Neural progenitor cell (in vitro differentiated cells): ENCODE data around the gene RIMS1. TPM values are rescaled to one million over a fixed set of nuclear protein-coding genes. Genes with fewer than 3 reads are reported as not detected.

Source experiments
- DNase-seq: peaks from one replicate; pipeline ENCODE4 v3.0.0-alpha.2; 2016; ENCODE audit warnings: low spot score
- H2AFZ ChIP-seq: fragments of 200-600 bp; sonication (generic); replicated peaks from 2 replicates; pipeline ENCODE4 v1.6.1; 2016; ENCODE audit warnings: antibody characterized with exemption
- H3F3A ChIP-seq: fragments of 200-600 bp; sonication (generic); 2 replicates; pipeline ENCODE4 v1.6.1; 2016; ENCODE audit warnings: antibody characterized with exemption, low read depth
- H3K27ac ChIP-seq: fragments of 200-600 bp; sonication (generic); 2 replicates; pipeline ENCODE4 v1.5.1; 2016; ENCODE audit warnings: mild to moderate bottlenecking
- H3K27me3 ChIP-seq: fragments of 200-600 bp; sonication (generic); 2 replicates; pipeline ENCODE4 v1.6.1; 2016; ENCODE audit warnings: mild to moderate bottlenecking, moderate library complexity
- H3K36me3 ChIP-seq: fragments of 200-600 bp; sonication (generic); 2 replicates; pipeline ENCODE4 v1.5.1; 2016
- H3K4me1 ChIP-seq: fragments of 200-600 bp; sonication (generic); 2 replicates; pipeline ENCODE4 v1.6.1; 2016; ENCODE audit warnings: mixed run types
- H3K4me2 ChIP-seq: fragments of 200-600 bp; sonication (generic); 2 replicates; pipeline ENCODE4 v1.6.1; 2016
- H3K4me3 ChIP-seq: fragments of 200-600 bp; sonication (generic); 2 replicates; pipeline ENCODE4 v1.5.1; 2016
- H3K79me2 ChIP-seq: fragments of 200-600 bp; sonication (generic); 2 replicates; pipeline ENCODE4 v1.6.1; 2016; ENCODE audit warnings: low read depth
- H3K9ac ChIP-seq: fragments of 200-600 bp; sonication (generic); 2 replicates; pipeline ENCODE4 v1.6.1; 2016
- H3K9me3 ChIP-seq: fragments of 200-600 bp; sonication (generic); 2 replicates; pipeline ENCODE4 v1.5.1; 2016; ENCODE audit warnings: low read depth
- H4K20me1 ChIP-seq: fragments of 200-600 bp; sonication (generic); 2 replicates; pipeline ENCODE4 v1.6.1; 2016; ENCODE audit warnings: low read depth
- H3K27ac Mint-ChIP-seq: 3 replicates; pipeline ENCODE4 v1.8.0; 2021; ENCODE audit warnings: mixed read lengths
- H3K27me3 Mint-ChIP-seq: 2 replicates; pipeline ENCODE4 v1.8.0; 2022; ENCODE audit warnings: low read depth, mild to moderate bottlenecking, inconsistent platforms, moderate library complexity, mixed read lengths; ENCODE audit not compliant: insufficient read depth
- H3K36me3 Mint-ChIP-seq: 3 replicates; pipeline ENCODE4 v1.8.0; 2021; ENCODE audit warnings: mixed read lengths
- H3K4me1 Mint-ChIP-seq: 3 replicates; pipeline ENCODE4 v1.8.0; 2021; ENCODE audit warnings: mixed read lengths
- H3K4me3 Mint-ChIP-seq: 3 replicates; pipeline ENCODE4 v1.8.0; 2021; ENCODE audit warnings: mild to moderate bottlenecking, moderate library complexity, mixed read lengths
- H3K9me3 Mint-ChIP-seq: 3 replicates; pipeline ENCODE4 v1.8.0; 2020; ENCODE audit warnings: mixed read lengths
- EZH2 ChIP-seq: fragments of 200-600 bp; sonication (generic); IDR thresholded peaks from 2 replicates; pipeline ENCODE4 v1.6.1; 2017; ENCODE audit warnings: antibody characterized with exemption, mild to moderate bottlenecking, moderate library complexity
- EZH2phosphoT487 ChIP-seq: fragments of 200-600 bp; sonication (generic); IDR thresholded peaks from 2 replicates; pipeline ENCODE4 v1.6.1; 2017; ENCODE audit warnings: antibody characterized with exemption
- total RNA-seq: library from RNA; depleted of rRNA; stranded (reverse); fragments of >200 nt; gene quantifications from 2 replicates; pipeline ENCODE4 v1.2.3, GENCODE V29; 2015; ENCODE audit warnings: low replicate concordance
- TF ChIP-seq, protein P1 (sequence below): fragments of 200-600 bp; sonication (generic); IDR thresholded peaks from 2 replicates; pipeline ENCODE4 v1.5.1; 2017; ENCODE audit warnings: antibody characterized with exemption, mild to moderate bottlenecking

The RIMS1 gene
- total RNA-seq, 1 donor from 2014 or later = 2.5 TPM

- Mint-ChIP-seq H3K36me3 (no peaks in the 10 kb centered on the region), H3K4me3 (no peak overlapping the region), H3K27ac (no peak overlapping the region), H3K4me1 (no peaks in the 10 kb centered on the region), H3K9me3 (no peaks in the 10 kb centered on the region), H3K27me3 (no peaks in the 10 kb centered on the region)
- no peaks in the 10 kb centered on the region for H3K36me3 ChIP-seq
- H4K20me1 ChIP-seq = no peaks in the 10 kb centered on the region
- H3K4me1 ChIP-seq = peaks cover 18% of the 10 kb centered on the region
- H3K4me3 ChIP-seq = no peak overlapping the region
- no peaks in the 10 kb centered on the region for H3K79me2 ChIP-seq
- H3F3A ChIP-seq = no peaks in the 10 kb centered on the region
- no peaks in the 10 kb centered on the region for H3K27me3 ChIP-seq
- no peak overlapping the region for H3K27ac ChIP-seq
- H2AFZ ChIP-seq = no peak overlapping the region
- no peaks in the 10 kb centered on the region for H3K9me3 ChIP-seq
- DNase-seq = no peak
- no peak for TF ChIP-seq EZH2phosphoT487
- no peak overlapping the region for H3K4me2 ChIP-seq
- no peak overlapping the region for H3K9ac ChIP-seq
These were observed 362.3 kb downstream of the RIMS1 start for GRCh38 chr6:72248621-72249020.

DNA sequence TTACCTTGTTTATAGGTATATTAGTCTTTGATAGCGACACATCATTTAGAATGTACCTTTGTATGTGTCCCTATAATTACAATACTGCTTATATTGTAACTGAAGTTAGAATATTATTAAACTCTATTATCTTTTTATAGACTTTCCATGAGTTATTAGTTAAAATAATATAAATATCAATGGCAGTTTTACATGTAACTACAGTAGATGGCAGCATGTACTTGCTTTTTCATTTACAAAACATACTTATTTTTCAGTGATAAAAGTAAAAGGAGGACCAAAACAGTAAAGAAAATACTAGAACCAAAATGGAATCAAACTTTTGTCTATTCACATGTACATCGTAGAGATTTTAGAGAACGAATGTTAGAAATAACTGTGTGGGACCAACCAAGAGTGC, 364.3 kb downstream of the RIMS1 start:
- H3K27me3 Mint-ChIP-seq = no peaks in the 10 kb centered on the region
- no peaks in the 10 kb centered on the region for H3K4me1 Mint-ChIP-seq
- H3K27me3 ChIP-seq = no peaks in the 10 kb centered on the region
- H3K4me2 ChIP-seq = no peak overlapping the region
- H3F3A ChIP-seq = no peaks in the 10 kb centered on the region
- H3K4me1 ChIP-seq = peaks cover 7% of the 10 kb centered on the region
- no peak overlapping the region for H3K27ac Mint-ChIP-seq
- TF ChIP-seq EZH2 (no peak), EZH2phosphoT487 (no peak)
- TF ChIP-seq, protein P1, sequence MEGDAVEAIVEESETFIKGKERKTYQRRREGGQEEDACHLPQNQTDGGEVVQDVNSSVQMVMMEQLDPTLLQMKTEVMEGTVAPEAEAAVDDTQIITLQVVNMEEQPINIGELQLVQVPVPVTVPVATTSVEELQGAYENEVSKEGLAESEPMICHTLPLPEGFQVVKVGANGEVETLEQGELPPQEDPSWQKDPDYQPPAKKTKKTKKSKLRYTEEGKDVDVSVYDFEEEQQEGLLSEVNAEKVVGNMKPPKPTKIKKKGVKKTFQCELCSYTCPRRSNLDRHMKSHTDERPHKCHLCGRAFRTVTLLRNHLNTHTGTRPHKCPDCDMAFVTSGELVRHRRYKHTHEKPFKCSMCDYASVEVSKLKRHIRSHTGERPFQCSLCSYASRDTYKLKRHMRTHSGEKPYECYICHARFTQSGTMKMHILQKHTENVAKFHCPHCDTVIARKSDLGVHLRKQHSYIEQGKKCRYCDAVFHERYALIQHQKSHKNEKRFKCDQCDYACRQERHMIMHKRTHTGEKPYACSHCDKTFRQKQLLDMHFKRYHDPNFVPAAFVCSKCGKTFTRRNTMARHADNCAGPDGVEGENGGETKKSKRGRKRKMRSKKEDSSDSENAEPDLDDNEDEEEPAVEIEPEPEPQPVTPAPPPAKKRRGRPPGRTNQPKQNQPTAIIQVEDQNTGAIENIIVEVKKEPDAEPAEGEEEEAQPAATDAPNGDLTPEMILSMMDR = no peak
- no peak overlapping the region for H3K9ac ChIP-seq
- H3K27ac ChIP-seq = no peak overlapping the region
- no peaks in the 10 kb centered on the region for H4K20me1 ChIP-seq
- no peaks in the 10 kb centered on the region for H3K9me3 ChIP-seq
- H2AFZ ChIP-seq = no peak overlapping the region
- no peaks in the 10 kb centered on the region for H3K36me3 ChIP-seq
- no peak overlapping the region for H3K4me3 Mint-ChIP-seq
- no peak for DNase-seq
- H3K36me3 Mint-ChIP-seq = no peaks in the 10 kb centered on the region
- no peak overlapping the region for H3K4me3 ChIP-seq
- no peaks in the 10 kb centered on the region for H3K79me2 ChIP-seq
- H3K9me3 Mint-ChIP-seq = no peaks in the 10 kb centered on the region

- no peaks in the 10 kb centered on the region for H3K79me2 ChIP-seq
- no peak overlapping the region for H3K9ac ChIP-seq
- Mint-ChIP-seq H3K9me3 (no peaks in the 10 kb centered on the region), H3K27ac (no peak overlapping the region), H3K4me3 (no peak overlapping the region), H3K27me3 (no peaks in the 10 kb centered on the region), H3K36me3 (no peaks in the 10 kb centered on the region), H3K4me1 (no peaks in the 10 kb centered on the region)
- H2AFZ ChIP-seq = no peak overlapping the region
- no peak overlapping the region for H3K4me2 ChIP-seq
- no peaks in the 10 kb centered on the region for H3K27me3 ChIP-seq
- no peaks in the 10 kb centered on the region for H3K36me3 ChIP-seq
- no peak overlapping the region for H3K4me3 ChIP-seq
- H3K27ac ChIP-seq = no peak overlapping the region
- H4K20me1 ChIP-seq = no peaks in the 10 kb centered on the region
- no peaks in the 10 kb centered on the region for H3K9me3 ChIP-seq
- DNase-seq = no peak
- H3F3A ChIP-seq = no peaks in the 10 kb centered on the region
- no peaks in the 10 kb centered on the region for H3K4me1 ChIP-seq
- TF ChIP-seq EZH2phosphoT487 = no peak
- TF ChIP-seq, protein P1 = no peak
- no peak for TF ChIP-seq EZH2
These were observed 374.1 kb downstream of the RIMS1 start for GRCh38 chr6:72260489-72260888.

- H3K9me3 Mint-ChIP-seq = no peaks in the 10 kb centered on the region
- no peaks in the 10 kb centered on the region for H3K36me3 Mint-ChIP-seq
These were observed 375.2 kb downstream of the RIMS1 start for GRCh38 chr6:72261554-72261953.

More at GRCh38 chr6:72261554-72261953, 375.2 kb downstream of the RIMS1 start:
- Histone ChIP-seq H4K20me1 (no peaks in the 10 kb centered on the region), H3K4me1 (no peaks in the 10 kb centered on the region), H2AFZ (no peak overlapping the region), H3K4me2 (no peak overlapping the region), H3K27ac (no peak overlapping the region), H3K4me3 (no peak overlapping the region), H3F3A (no peaks in the 10 kb centered on the region), H3K9ac (no peak overlapping the region), H3K79me2 (no peaks in the 10 kb centered on the region), H3K9me3 (no peaks in the 10 kb centered on the region), H3K36me3 (no peaks in the 10 kb centered on the region), H3K27me3 (no peaks in the 10 kb centered on the region)
- no peaks in the 10 kb centered on the region for H3K27me3 Mint-ChIP-seq
- no peak for DNase-seq
- no peak overlapping the region for H3K4me3 Mint-ChIP-seq
- no peak for TF ChIP-seq EZH2phosphoT487
- H3K27ac Mint-ChIP-seq = no peak overlapping the region
- H3K4me1 Mint-ChIP-seq = no peaks in the 10 kb centered on the region
